AG04449 (cell line): Measurements from ENCODE around the gene ZBTB46.

Source experiments
- CTCF ChIA-PET: fragments of 350-600 bp; formaldehyde crosslinking; extraction: SDS; loops from one replicate; lab custom pipeline; 2021; ENCODE audit warnings: antibody characterized with exemption; lab: Yijun Ruan, JAX
- POLR2A ChIA-PET: fragments of 400-600, 350-600 bp; formaldehyde crosslinking; extraction: SDS; loops from one replicate; lab custom pipeline; 2020; ENCODE audit warnings: antibody characterized with exemption, inconsistent platforms; lab: Yijun Ruan, JAX
- DNase-seq: peaks from one replicate; pipeline ENCODE4 v3.0.0-alpha.2; 2010; ENCODE audit warnings: low read depth, low spot score
- H3K4me3 ChIP-seq: 2 replicates; pipeline ENCODE4 v1.5.1; 2011; ENCODE audit warnings: low read depth, mild to moderate bottlenecking, control low read depth, low read length
- CTCF ChIP-seq: IDR thresholded peaks from one replicate; pipeline ENCODE4 v1.5.1; 2011; ENCODE audit warnings: mild to moderate bottlenecking, moderate library complexity, low read length, control low read depth, inconsistent platforms; ENCODE audit not compliant: insufficient read depth; ENCODE audit errors: missing control alignments

The ZBTB46 gene

GRCh38 chr20:63758152-63758551, 72.9 kb downstream of the ZBTB46 start:
- ChIA-PET CTCF (interaction anchor here (1.1 to 1.7 kb wide), 2 partner anchors 18 to 26 kb away, joined by 3 to 5 read pairs; no protein-coding TSS in a partner anchor), POLR2A (no interaction called here)
- DNase-seq, result no peak
- no peak overlapping the region for H3K4me3 ChIP-seq
- TF ChIP-seq CTCF, result no peak

GRCh38 chr20:63756648-63756991, 74.4 kb downstream of the ZBTB46 start:
- POLR2A ChIA-PET, result no interaction called here
- H3K4me3 ChIP-seq, result no peak overlapping the region
- no peak for DNase-seq
- no peak for TF ChIP-seq CTCF
- CTCF ChIA-PET, result interaction anchor here (1.5 to 1.9 kb wide), 2 partner anchors 17 to 19 kb away, joined by 7 to 8 read pairs; no protein-coding TSS in a partner anchor

GRCh38 chr20:63755933-63756647, 75.0 kb downstream of the ZBTB46 start:
- DNase-seq, result no peak
- TF ChIP-seq CTCF, result no peak
- ChIA-PET CTCF (interaction anchor here (1.4 to 1.9 kb wide), 3 partner anchors 16 to 20 kb away, joined by 3 to 8 read pairs (median 7); no protein-coding TSS in a partner anchor), POLR2A (no interaction called here)
- no peak overlapping the region for H3K4me3 ChIP-seq

- no peak for TF ChIP-seq CTCF
- DNase-seq, result no peak
- ChIA-PET CTCF (interaction anchor here (1.3 to 1.7 kb wide), 2 partner anchors 13 to 22 kb away, joined by 4 to 5 read pairs; no protein-coding TSS in a partner anchor), POLR2A (no interaction called here)
- H3K4me3 ChIP-seq, result no peak overlapping the region
Observed at GRCh38 chr20:63754008-63754407, 77.1 kb downstream of the ZBTB46 start.

- no peak for DNase-seq
- H3K4me3 ChIP-seq, result no peak overlapping the region
- POLR2A ChIA-PET, result no interaction called here
- CTCF ChIA-PET, result interaction anchor here (1.3 to 1.7 kb wide), 2 partner anchors 12 to 23 kb away, joined by 4 to 5 read pairs; no protein-coding TSS in a partner anchor
- TF ChIP-seq CTCF, result no peak
Observed at GRCh38 chr20:63753381-63753780, 77.7 kb downstream of the ZBTB46 start.

GRCh38 chr20:63752411-63753101, 78.5 kb downstream of the ZBTB46 start:
- CTCF ChIA-PET, result interaction anchor here (1.5 to 1.7 kb wide), 2 partner anchors 11 to 34 kb away, joined by 5 to 7 read pairs; no protein-coding TSS in a partner anchor

More at GRCh38 chr20:63752411-63753101, 78.5 kb downstream of the ZBTB46 start:
- no peak for DNase-seq
- TF ChIP-seq CTCF, result no peak
- no peak overlapping the region for H3K4me3 ChIP-seq
- POLR2A ChIA-PET, result no interaction called here
